ENCODE measurements around the gene TUBA3E.
"Not testable (repeated sequence)": the region's sequence is repeated elsewhere in the genome, so short reads cannot be mapped to it uniquely, and the experiment has no call there.

The TUBA3E gene

GRCh38 chr2:130190237-130190636, 8.0 kb downstream of the TUBA3E start:
- DNase-seq, result no peak

GRCh38 chr2:130188958-130189357, 9.3 kb downstream of the TUBA3E start:
- DNase-seq, result not testable (repeated sequence)

- not testable (repeated sequence) for DNase-seq
These were observed 10.1 kb downstream of the TUBA3E start for GRCh38 chr2:130187859-130188792.

- no peak for DNase-seq
These were observed 11.0 kb downstream of the TUBA3E start for GRCh38 chr2:130187268-130187667.

GRCh38 chr2:130186391-130186790, 11.8 kb downstream of the TUBA3E start:
- no peak for DNase-seq

- DNase-seq, result no peak
These were observed 12.3 kb downstream of the TUBA3E start for GRCh38 chr2:130185896-130186295.

GRCh38 chr2:130185436-130185835, 12.8 kb downstream of the TUBA3E start:
- DNase-seq, result no peak

- peak; percentile 78 for DNase-seq
These were observed 14.5 kb downstream of the TUBA3E start for GRCh38 chr2:130183512-130184373.

GRCh38 chr2:130182826-130183511, 15.3 kb downstream of the TUBA3E start:
- peak; percentile 61 for DNase-seq

- DNase-seq, result peak; percentile 94
These were observed 16.2 kb downstream of the TUBA3E start, which contains the start of gene MZT2B for GRCh38 chr2:130181880-130182682. TSS of gene MZT2B (plus strand) at chr2:130182262. CDS start at chr2:130182283, 21 bp downstream.

GRCh38 chr2:130181325-130181879, 16.8 kb downstream of the TUBA3E start, which contains the start of gene SMPD4:
TSS of gene SMPD4 (minus strand) at chr2:130181602. CDS start at chr2:130176592, 5,010 bp downstream.
- DNase-seq, result peak; percentile 97

GRCh38 chr2:130180404-130181324, 17.6 kb downstream of the TUBA3E start:
- DNase-seq, result not testable (repeated sequence)

GRCh38 chr2:130174866-130175265, 23.4 kb downstream of the TUBA3E start:
- not testable (repeated sequence) for DNase-seq

GRCh38 chr2:130169896-130170295, 28.3 kb downstream of the TUBA3E start:
- DNase-seq, result no peak

- DNase-seq, result not testable (repeated sequence)
These were observed 29.1 kb downstream of the TUBA3E start for GRCh38 chr2:130169163-130169562.

GRCh38 chr2:130166611-130167010, 31.6 kb downstream of the TUBA3E start:
- not testable (repeated sequence) for DNase-seq

- no peak for DNase-seq
These were observed 32.8 kb downstream of the TUBA3E start for GRCh38 chr2:130165293-130166016.

GRCh38 chr2:130162968-130163367, 35.3 kb downstream of the TUBA3E start:
- DNase-seq, result no peak

- not testable (repeated sequence) for DNase-seq
These were observed 35.8 kb downstream of the TUBA3E start for GRCh38 chr2:130162486-130162885.

All from retina (tissue), 1 donor.